K562 (cell line): ENCODE results near the gene BRCA1. TPM values are rescaled to one million over a fixed set of nuclear protein-coding genes. Genes with fewer than 3 reads are reported as not detected.

Experiments
- BRD4 ChIP-seq: fragments of 200-600 bp; sonication (generic); IDR thresholded peaks from 2 replicates; pipeline ENCODE4 v1.6.1; 2017; ENCODE audit warnings: inconsistent platforms
- DIDO1 ChIP-seq: fragments of 450-650 bp; IDR thresholded peaks from 2 replicates; pipeline ENCODE4 v1.6.1; 2016; ENCODE audit warnings: low read depth, missing biosample characterization, missing genetic modification characterization
- FOXJ2 ChIP-seq: fragments of 200-800 bp; sonication (Bioruptor generic); IDR thresholded peaks from 2 replicates; pipeline ENCODE4 v1.6.1; 2016; ENCODE audit warnings: missing genetic modification characterization, missing compliant biosample characterization
- HDAC2 ChIP-seq: fragments of 450-650 bp; IDR thresholded peaks from 2 replicates; pipeline ENCODE4 v1.6.1; 2016; ENCODE audit warnings: mild to moderate bottlenecking
- KAT8 ChIP-seq: fragments of 450-650 bp; IDR thresholded peaks from 2 replicates; pipeline ENCODE4 v1.6.1; 2016; ENCODE audit warnings: low read depth, mild to moderate bottlenecking
- MTA3 ChIP-seq: fragments of 450-650 bp; formaldehyde crosslinking; IDR thresholded peaks from 2 replicates; pipeline ENCODE4 v1.6.1; 2017; ENCODE audit warnings: mild to moderate bottlenecking, borderline replicate concordance
- NCOA6 ChIP-seq: fragments of 450-650 bp; IDR thresholded peaks from 2 replicates; pipeline ENCODE4 v1.6.1; 2017; ENCODE audit warnings: mild to moderate bottlenecking
- NFE2L1 ChIP-seq: fragments of 450-650 bp; IDR thresholded peaks from 2 replicates; pipeline ENCODE4 v1.6.1; 2016; ENCODE audit warnings: missing genetic modification characterization, low read depth, mild to moderate bottlenecking, missing compliant biosample characterization, moderate library complexity, borderline replicate concordance
- PHF8 ChIP-seq: fragments of 200-600 bp; sonication (generic); IDR thresholded peaks from 2 replicates; pipeline ENCODE4 v1.6.1; 2012; ENCODE audit warnings: mixed run types, mild to moderate bottlenecking, inconsistent platforms, low read length, moderate library complexity, borderline replicate concordance
- POLR3G ChIP-seq: IDR thresholded peaks from 2 replicates; pipeline ENCODE4 v1.6.1; 2011; ENCODE audit not compliant: insufficient read length, insufficient replicate concordance; ENCODE audit errors: extremely low read depth
- RHOXF2B ChIP-seq: fragments of 250-450 bp; sonication (Bioruptor Pico); conservative IDR thresholded peaks from 2 replicates; pipeline ENCODE4 v1.5.1; 2021
- SETDB1 ChIP-seq: IDR thresholded peaks from one replicate; pipeline ENCODE4 v1.6.1; 2012; ENCODE audit warnings: low read length, control low read depth, inconsistent platforms
- SMAD2 ChIP-seq: fragments of 150-350 bp; IDR thresholded peaks from 2 replicates; pipeline ENCODE4 v1.6.1; 2014; ENCODE audit warnings: low read depth, mild to moderate bottlenecking, low read length
- STAG1 ChIP-seq: sonication (generic); formaldehyde crosslinking; IDR thresholded peaks from 2 replicates; pipeline ENCODE4 v1.5.0; 2020; ENCODE audit warnings: missing genetic modification reagents, borderline replicate concordance
- YBX1 ChIP-seq: fragments of 450-650 bp; IDR thresholded peaks from 2 replicates; pipeline ENCODE4 v1.7.1; 2016; ENCODE audit warnings: mild to moderate bottlenecking
- ZFP30 ChIP-seq: fragments of 250-450 bp; sonication (Bioruptor Pico); IDR thresholded peaks from 2 replicates; pipeline ENCODE4 v1.8.0; 2022; ENCODE audit warnings: moderate library complexity, mild to moderate bottlenecking, inconsistent platforms, borderline replicate concordance
- ZNF12 ChIP-seq: sonication (generic); formaldehyde crosslinking; IDR thresholded peaks from 2 replicates; pipeline ENCODE4 v1.4.0; 2020; ENCODE audit warnings: mild to moderate bottlenecking, missing genetic modification reagents
- ZNF143 ChIP-seq: sonication (generic); formaldehyde crosslinking; IDR thresholded peaks from 2 replicates; pipeline ENCODE4 v1.9.0; 2022; ENCODE audit warnings: mild to moderate bottlenecking, missing genetic modification reagents
- ZNF707 ChIP-seq: fragments of 250-450 bp; sonication (Bioruptor Pico); conservative IDR thresholded peaks from 2 replicates; pipeline ENCODE4 v1.8.0; 2022; ENCODE audit warnings: inconsistent platforms, mild to moderate bottlenecking, moderate library complexity
- polyA plus RNA-seq, 8 experiments: library from polyadenylated mRNA; depleted of rRNA in 4 of 8; stranded (reverse) in 5 of 8; unstranded in 3 of 8; fragments of >200 nt; fragmentation: Nextera tagmentation in 2 of 8; fragmentation: Illumina TruSeq in 1 of 8; extraction: Ambion mirVana in 2 of 8; extraction: Trizol in 1 of 8; gene quantifications; 2 replicates each; pipeline versions ENCODE4 v1.2.1 to v1.2.3, GENCODE V29; 2011 to 2014; ENCODE audit warnings: inconsistent platforms in 1 of 8, missing spikeins in 1 of 8
- total RNA-seq, 7 experiments: library from RNA; depleted of rRNA in 6 of 7; stranded (reverse); fragments of >200 nt in 6 of 7; fragmentation: Illumina TruSeq in 2 of 7; extraction: Trizol in 2 of 7; gene quantifications; 2 replicates each; pipeline versions ENCODE4 v1.2.1 to v1.2.3, GENCODE V29; 2011 to 2021; ENCODE audit warnings: low replicate concordance in 1 of 7
- TF ChIP-seq, protein P1 (sequence below): fragments of 450-650 bp; formaldehyde crosslinking; IDR thresholded peaks from 2 replicates; pipeline ENCODE4 v1.4.0; 2022; ENCODE audit warnings: missing genetic modification characterization
- TF ChIP-seq, protein P2 (sequence below), 3 experiments: fragments of 200-800 bp in 1 of 3; fragments of 250-450 bp in 1 of 3; fragments of 450-650 bp in 1 of 3; sonication (Bioruptor Pico) in 1 of 3; sonication (Bioruptor generic) in 1 of 3; formaldehyde crosslinking in 1 of 3; IDR thresholded peaks; 2 replicates each; pipeline versions ENCODE4 v1.6.1 to v1.8.0; 2016 to 2022; ENCODE audit warnings: mild to moderate bottlenecking in 2 of 3, missing genetic modification characterization in 2 of 3, missing compliant biosample characterization in 1 of 3, moderate library complexity in 1 of 3
- TF ChIP-seq, protein P3 (sequence below): sonication (generic); formaldehyde crosslinking; IDR thresholded peaks from 2 replicates; pipeline ENCODE4 v1.8.0; 2023; ENCODE audit warnings: mild to moderate bottlenecking, missing genetic modification reagents

BRCA1 gene
- total and polyA plus RNA-seq, 9 of the 15 experiments (the other 6 are each of a cell fraction or from before 2014, with no cell fraction given) = 25.9 to 95.3 (median 62.3) TPM

DNA sequence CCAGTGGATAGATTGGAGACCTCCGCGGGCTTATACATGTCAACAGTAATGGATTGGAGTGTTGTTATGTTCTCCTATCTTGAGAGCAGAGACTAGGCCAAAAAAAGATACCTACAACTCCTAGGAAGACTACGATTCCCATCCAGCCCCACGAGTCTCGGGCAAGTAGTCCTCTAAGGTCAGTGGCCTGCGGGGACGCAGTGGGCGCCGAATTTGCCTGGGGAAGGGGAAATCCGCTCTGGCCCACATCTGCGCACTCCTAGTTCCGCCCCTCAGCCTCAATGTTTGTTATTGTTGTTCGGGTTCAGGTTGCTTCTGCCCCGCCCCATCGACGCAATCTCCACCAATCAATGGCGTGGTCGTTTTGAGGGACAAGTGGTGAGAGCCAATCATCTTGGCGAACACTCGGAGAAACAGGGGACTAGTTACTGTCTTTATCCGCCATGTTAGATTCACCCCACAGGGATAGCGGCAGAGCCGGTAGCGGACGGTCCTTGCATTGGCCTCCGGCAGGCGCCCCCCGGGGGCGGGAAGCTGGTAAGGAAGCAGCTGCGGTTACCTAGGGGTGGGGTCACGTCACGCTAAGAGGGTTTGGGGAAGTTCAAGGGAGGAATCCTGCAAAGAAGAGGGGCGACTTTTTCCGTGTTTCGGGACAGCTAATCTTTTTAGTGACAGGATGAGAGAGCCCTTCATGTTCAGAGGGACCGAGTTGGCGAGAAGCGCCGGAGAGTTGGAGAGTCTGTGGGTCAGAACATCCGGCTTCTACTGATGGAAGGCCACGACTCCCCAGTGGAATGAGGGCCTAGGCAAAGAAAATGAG is 45.8 kb upstream of the BRCA1 start, which contains the start of gene NBR1 (continued):
- TF ChIP-seq, protein P1, sequence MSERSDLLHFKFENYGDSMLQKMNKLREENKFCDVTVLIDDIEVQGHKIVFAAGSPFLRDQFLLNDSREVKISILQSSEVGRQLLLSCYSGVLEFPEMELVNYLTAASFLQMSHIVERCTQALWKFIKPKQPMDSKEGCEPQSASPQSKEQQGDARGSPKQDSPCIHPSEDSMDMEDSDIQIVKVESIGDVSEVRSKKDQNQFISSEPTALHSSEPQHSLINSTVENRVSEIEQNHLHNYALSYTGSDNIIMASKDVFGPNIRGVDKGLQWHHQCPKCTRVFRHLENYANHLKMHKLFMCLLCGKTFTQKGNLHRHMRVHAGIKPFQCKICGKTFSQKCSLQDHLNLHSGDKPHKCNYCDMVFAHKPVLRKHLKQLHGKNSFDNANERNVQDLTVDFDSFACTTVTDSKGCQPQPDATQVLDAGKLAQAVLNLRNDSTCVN (CRISPR knock-in tag) = no peak
- no peak for TF ChIP-seq STAG1
- TF ChIP-seq BRD4 = peak; percentile 88; the same call in 1 of the 2 replicates
- no peak for TF ChIP-seq ZFP30 (CRISPR knock-in tag)
- no peak for TF ChIP-seq NFE2L1
- no peak for TF ChIP-seq KAT8
- no peak for TF ChIP-seq NCOA6
- TF ChIP-seq, protein P2, sequence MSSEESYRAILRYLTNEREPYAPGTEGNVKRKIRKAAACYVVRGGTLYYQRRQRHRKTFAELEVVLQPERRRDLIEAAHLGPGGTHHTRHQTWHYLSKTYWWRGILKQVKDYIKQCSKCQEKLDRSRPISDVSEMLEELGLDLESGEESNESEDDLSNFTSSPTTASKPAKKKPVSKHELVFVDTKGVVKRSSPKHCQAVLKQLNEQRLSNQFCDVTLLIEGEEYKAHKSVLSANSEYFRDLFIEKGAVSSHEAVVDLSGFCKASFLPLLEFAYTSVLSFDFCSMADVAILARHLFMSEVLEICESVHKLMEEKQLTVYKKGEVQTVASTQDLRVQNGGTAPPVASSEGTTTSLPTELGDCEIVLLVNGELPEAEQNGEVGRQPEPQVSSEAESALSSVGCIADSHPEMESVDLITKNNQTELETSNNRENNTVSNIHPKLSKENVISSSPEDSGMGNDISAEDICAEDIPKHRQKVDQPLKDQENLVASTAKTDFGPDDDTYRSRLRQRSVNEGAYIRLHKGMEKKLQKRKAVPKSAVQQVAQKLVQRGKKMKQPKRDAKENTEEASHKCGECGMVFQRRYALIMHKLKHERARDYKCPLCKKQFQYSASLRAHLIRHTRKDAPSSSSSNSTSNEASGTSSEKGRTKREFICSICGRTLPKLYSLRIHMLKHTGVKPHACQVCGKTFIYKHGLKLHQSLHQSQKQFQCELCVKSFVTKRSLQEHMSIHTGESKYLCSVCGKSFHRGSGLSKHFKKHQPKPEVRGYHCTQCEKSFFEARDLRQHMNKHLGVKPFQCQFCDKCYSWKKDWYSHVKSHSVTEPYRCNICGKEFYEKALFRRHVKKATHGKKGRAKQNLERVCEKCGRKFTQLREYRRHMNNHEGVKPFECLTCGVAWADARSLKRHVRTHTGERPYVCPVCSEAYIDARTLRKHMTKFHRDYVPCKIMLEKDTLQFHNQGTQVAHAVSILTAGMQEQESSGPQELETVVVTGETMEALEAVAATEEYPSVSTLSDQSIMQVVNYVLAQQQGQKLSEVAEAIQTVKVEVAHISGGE (CRISPR knock-in tag; IDR thresholded peaks at IDR 0.05) = peak in 1 of 3 experiments; percentile 55; a peak in 1 of 6 replicates
- peak; percentile 66; the same call in 1 of the 2 replicates for TF ChIP-seq PHF8
- TF ChIP-seq ZNF143 = no peak
- no peak for TF ChIP-seq SMAD2
- TF ChIP-seq FOXJ2 (tag) = peak; percentile 79; the same call in 1 of the 2 replicates
- 0 out of 2 replicates have a peak, but pooled peaks have one; percentile 37 for TF ChIP-seq HDAC2
- TF ChIP-seq, protein P3, sequence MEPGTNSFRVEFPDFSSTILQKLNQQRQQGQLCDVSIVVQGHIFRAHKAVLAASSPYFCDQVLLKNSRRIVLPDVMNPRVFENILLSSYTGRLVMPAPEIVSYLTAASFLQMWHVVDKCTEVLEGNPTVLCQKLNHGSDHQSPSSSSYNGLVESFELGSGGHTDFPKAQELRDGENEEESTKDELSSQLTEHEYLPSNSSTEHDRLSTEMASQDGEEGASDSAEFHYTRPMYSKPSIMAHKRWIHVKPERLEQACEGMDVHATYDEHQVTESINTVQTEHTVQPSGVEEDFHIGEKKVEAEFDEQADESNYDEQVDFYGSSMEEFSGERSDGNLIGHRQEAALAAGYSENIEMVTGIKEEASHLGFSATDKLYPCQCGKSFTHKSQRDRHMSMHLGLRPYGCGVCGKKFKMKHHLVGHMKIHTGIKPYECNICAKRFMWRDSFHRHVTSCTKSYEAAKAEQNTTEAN (CRISPR knock-in tag) = no peak
- no peak for TF ChIP-seq ZNF707
- TF ChIP-seq YBX1 = no peak
- no peak for TF ChIP-seq POLR3G
- no peak for TF ChIP-seq SETDB1
- no peak for TF ChIP-seq DIDO1 (tag)
- TF ChIP-seq ZNF12 = no peak
- 0 out of 2 replicates have a peak, but pooled peaks have one; percentile 56 for TF ChIP-seq RHOXF2B
- TF ChIP-seq MTA3 = peak; percentile 80; the same call in 1 of the 2 replicates
